Left ventricle myocardium superior (tissue), 1 donor: ENCODE results near the gene TNNI3K. TPM values are rescaled to one million over a fixed set of nuclear protein-coding genes. Genes with fewer than 3 reads are reported as not detected.

ENCODE experiments used
- ATAC-seq: fragments of 200-7000 bp; cut with Tn5 transposase; one replicate; pipeline ENCODE4 v1.9.1; 2020; ENCODE audit warnings: mild to moderate bottlenecking, moderate library complexity
- DNase-seq: peaks from one replicate; pipeline ENCODE4 v3.0.0-alpha.2; 2020
- intact Hi-C: fragments of 100-400 bp; cut with micrococcal nuclease; formaldehyde crosslinking; loops from one replicate; pipeline ENCODE4 v1.11.0; 2022
- total RNA-seq: library from RNA; stranded (reverse); fragmentation: NEBNext Ultra II Directional; extraction: Animal tissue kit (Norgen Biotek cat#: 25700); gene quantifications from one replicate; pipeline ENCODE4 v1.2.1, GENCODE V29; 2021
- donor health status: DM: no; HTN: yes; CAD: no; lungs with severe emphysema.

TNNI3K gene
- total RNA-seq, 1 donor from 2014 or later: 93.4 TPM

GRCh38 chr1:74425676-74426075, 190.5 kb downstream of the TNNI3K start:
- peak; percentile 55 for ATAC-seq
- DNase-seq: no peak
- intact Hi-C loops: no loop called here

- ATAC-seq (peak; percentile 65), DNase-seq (no peak)
- intact Hi-C loops: no loop called here
Measured at GRCh38 chr1:74426208-74426937, 191.2 kb downstream of the TNNI3K start.

- no peak for ATAC-seq
- intact Hi-C loops: no loop called here
- DNase-seq: no peak
Measured at GRCh38 chr1:74427681-74428080, 192.5 kb downstream of the TNNI3K start.

DNA sequence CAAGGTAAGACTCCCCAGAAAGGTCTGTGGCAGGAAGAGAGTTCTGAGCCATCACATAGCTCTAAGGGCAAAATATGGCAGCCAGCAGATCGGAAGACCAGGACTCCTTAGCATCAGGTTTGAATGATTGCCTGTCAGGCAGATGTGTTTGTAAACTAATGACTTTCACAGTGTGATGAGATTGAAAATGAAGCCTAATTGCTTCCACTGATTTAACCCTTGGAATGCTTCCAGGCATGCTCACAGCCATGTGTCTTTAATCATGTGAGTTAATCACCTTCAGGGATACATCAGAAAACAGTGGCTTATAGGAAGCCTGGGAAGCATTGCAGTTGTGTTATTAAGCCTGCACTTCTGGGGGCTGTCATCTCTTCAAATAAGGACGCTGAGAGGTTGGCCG, 194.4 kb downstream of the TNNI3K start:
- DNase-seq: no peak
- intact Hi-C loops: no loop called here
- ATAC-seq: no peak

DNA sequence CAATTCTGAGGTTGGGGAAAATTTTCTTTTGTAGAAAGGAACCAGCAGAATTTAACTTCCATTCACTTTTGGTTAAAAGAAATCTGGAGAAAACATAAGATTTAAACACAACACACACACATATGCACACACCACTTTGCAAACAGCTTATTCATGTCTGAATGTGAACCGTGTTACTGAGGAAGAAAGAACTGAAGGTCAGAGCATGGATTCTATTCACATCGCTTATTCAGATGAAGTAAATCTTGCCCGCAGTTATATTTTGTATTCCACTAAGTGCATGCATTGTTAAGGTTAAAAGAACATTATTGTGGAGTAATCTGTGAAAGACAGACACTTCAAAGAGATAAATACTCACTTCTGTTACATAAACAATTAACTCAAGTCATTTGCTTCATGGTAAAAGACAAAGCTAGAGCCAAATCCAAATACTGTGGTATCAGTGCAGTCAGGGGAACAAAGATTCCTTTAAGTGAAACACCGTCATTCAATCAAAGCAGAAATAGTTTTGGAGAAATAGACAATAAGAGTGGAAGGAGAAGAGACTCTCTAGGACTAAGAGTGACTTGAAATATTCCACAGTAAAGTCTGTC, 195.3 kb downstream of the TNNI3K start:
- DNase-seq: no peak
- intact Hi-C loops: no loop called here
- no peak for ATAC-seq

GRCh38 chr1:74431531-74431930, 196.3 kb downstream of the TNNI3K start:
- ATAC-seq (no peak), DNase-seq (no peak)
- intact Hi-C loops: no loop called here

GRCh38 chr1:74432325-74432724, 197.1 kb downstream of the TNNI3K start:
- ATAC-seq (no peak), DNase-seq (no peak)
- intact Hi-C loops: no loop called here

GRCh38 chr1:74434321-74434720, 199.1 kb downstream of the TNNI3K start:
- intact Hi-C loops: no loop called here
- DNase-seq (no peak), ATAC-seq (no peak)

- ATAC-seq: no peak
- no peak for DNase-seq
- intact Hi-C loops: no loop called here
Measured at GRCh38 chr1:74436078-74436477, 200.9 kb downstream of the TNNI3K start.

DNA sequence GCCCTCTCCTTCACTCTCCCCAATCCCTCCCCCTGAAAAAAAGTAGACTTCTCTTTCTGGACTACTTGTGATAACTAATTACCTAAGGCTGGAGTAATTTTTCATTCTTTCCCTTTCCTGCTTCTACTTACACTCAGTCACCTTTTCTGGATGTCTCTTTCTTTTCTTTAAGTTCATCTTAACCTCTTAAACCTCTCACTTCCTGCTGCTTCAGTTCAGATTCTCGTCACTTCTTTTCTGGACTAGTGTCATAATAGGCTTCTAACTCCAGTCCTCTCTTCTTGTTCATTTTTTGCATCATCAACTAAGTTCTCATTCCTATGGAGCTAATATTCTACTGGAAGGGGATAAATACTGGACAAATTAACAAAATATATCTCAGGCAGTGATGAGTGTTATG, 201.8 kb downstream of the TNNI3K start:
- ATAC-seq: no peak
- intact Hi-C loops: no loop called here
- no peak for DNase-seq

GRCh38 chr1:74452035-74452434, 216.8 kb downstream of the TNNI3K start:
- intact Hi-C loops: no loop called here
- ATAC-seq (no peak), DNase-seq (no peak)

- DNase-seq (no peak), ATAC-seq (no peak)
- intact Hi-C loops: no loop called here
Measured at GRCh38 chr1:74453277-74453676, 218.1 kb downstream of the TNNI3K start.

GRCh38 chr1:74455390-74455789, 220.2 kb downstream of the TNNI3K start:
- ATAC-seq (no peak), DNase-seq (no peak)
- intact Hi-C loops: no loop called here

- DNase-seq (no peak), ATAC-seq (no peak)
- intact Hi-C loops: no loop called here
Measured at GRCh38 chr1:74457253-74457652, 222.1 kb downstream of the TNNI3K start.

GRCh38 chr1:74463333-74463988, 228.3 kb downstream of the TNNI3K start:
- intact Hi-C loops: no loop called here
- DNase-seq (no peak), ATAC-seq (peak; percentile 56)

DNA sequence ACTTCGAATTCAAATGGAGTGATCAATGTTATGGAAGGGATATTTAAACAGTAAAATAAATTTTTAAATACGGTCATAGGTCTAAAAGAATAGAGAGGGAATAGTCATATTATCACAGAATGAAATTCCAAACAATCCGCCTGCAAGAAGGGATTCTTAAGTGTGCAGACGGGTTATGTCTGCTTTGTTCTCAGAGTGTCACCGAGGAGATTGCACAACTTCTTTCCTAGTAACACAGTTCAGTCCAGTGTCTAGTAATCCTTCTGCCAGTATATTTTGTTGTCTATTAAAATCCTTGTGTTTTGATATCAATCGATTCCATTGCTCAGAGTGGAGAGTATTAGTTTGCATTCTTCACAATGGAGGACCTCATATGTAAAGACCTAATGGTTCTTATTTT, 228.8 kb downstream of the TNNI3K start:
- ATAC-seq: peak; percentile 63
- intact Hi-C loops: no loop called here
- DNase-seq: no peak

DNA sequence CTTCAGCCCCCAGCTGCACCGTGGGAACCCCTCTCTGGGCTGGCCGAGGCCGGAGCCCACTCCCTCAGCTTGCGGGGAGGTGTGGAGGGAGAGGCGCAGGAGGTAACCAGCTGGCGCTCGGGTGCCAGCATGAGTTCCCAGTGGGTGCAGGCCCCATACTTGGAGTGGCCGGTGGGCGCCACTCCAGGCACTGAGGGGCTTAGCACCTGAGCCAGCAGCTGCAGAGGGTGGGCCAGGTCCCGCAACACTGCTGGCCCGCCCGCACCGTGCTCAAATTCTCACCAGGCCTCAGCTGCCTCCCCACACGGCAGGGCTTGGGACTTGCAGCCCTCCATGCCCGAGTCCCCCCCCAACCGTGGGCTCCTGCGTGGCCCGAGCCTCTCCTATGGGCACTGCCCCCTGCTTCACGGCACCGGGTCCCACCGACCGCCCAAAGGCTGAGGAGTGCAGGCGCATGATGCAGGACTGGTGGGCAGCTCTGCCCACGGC, 230.1 kb downstream of the TNNI3K start:
- intact Hi-C loops: no loop called here
- no peak for ATAC-seq
- peak; percentile 22 for DNase-seq

DNA sequence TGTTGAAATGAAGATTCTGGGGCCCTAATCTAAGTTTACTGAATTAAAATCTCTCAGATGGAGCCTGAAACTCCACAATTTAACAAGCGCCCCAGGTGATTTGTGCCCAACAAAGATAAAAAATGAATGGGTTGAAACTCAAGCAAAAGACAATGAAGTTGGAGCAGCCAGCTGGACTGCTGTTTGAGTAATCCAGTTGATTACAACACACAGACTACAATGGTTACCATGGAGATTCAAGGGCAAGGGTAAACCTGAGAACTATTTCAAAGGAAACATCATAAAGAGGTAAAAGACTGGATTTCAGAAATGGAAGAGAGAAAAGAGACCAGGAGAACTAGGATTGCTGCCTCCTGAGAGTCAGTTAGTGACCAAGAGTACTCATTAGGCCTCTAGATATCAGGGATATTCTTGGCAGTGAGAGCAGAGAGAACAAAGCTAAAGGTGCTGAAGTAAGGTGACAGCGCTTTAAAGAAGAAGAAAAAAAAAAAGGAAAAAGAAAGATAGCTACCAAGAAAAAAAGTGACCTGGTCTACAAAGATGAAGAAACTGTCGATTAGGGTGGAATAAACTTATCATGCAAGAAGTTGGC, 232.7 kb downstream of the TNNI3K start:
- ATAC-seq (peak; percentile 39), DNase-seq (no peak)
- intact Hi-C loops: no loop called here

DNA sequence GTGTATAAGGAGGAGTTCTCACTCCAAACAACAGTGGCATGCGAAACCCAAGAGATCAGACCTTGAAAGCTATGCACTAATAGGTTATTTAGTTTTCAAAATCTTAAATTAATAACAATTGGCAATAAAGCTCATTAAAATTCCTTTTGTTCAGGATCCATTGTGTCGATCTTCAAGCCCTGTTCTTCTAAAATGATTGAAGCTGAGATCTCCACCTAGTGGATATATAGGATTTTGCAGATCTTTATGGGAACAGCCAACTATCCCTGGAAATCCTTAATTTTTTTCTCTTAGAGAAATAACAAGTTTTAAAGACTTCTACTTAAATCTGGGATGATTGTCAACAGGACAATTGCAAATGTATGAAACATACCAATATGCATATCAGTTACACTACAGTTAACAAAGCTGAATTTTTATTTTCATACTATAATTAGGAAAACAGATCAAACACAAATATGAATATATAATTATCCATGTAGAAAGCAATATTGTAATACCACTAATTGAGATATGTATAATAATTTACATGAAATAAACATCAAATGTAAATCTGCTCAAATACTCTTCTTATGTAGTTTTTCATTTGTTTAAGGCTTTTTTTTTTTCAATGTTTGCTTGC, 233.9 kb downstream of the TNNI3K start:
- intact Hi-C loops: no loop called here
- no peak for DNase-seq
- peak; percentile 53 for ATAC-seq

DNA sequence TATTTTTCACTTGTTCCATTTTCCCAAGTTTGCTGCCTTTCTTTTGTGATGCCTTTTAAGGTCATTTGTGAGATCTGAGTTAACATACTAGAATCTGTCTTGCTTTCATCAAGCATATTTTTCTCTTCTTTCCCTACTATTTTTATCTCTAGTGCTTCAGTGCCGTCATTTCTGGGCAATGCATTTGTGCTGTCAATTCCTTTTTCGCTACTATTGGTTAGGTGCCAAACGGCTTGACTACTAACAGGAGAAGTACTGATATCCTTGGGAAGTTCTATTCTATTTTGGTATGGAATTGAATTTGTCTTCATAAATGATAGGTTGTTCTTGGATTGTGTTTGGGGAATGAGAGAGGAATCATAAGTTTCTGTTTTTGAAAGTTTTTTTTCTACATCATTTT, 235.1 kb downstream of the TNNI3K start:
- DNase-seq (no peak), ATAC-seq (peak; percentile 80)
- intact Hi-C loops: no loop called here
